ENCODE results near the gene APOC3. TPM values are rescaled to one million over a fixed set of nuclear protein-coding genes. Genes with fewer than 3 reads are reported as not detected.

The APOC3 gene
- total RNA-seq, 1 experiment from 2014 or later: 3.5 TPM

DNA sequence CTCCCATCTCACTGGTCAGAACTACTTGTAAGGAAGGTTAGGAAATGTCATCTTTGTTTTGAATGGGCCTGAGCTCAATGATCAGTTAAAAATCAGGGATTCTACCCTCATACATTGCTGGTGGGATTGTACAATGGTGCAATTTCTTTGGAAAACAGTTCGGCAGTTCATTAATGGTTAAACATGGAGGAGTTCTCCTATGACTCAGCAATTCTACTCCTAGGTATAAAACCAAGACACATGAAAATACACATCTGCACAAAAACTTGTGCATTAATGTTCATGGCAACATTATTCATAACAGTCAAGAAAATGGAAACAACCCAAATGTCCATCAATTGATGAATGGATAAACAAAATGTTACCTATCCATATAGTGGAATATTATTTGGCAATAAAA is 33.2 kb upstream of the APOC3 start:
- Histone ChIP-seq H3K27ac (ENCODE audit: low read depth, low read length) (no peak overlapping the region), H2AFZ (ENCODE audit: low read depth, low read length, poor library complexity, severe bottlenecking) (no peak overlapping the region), H3K9ac (ENCODE audit: low read length) (no peak overlapping the region), H3K4me2 (ENCODE audit: low read length) (no peak overlapping the region), H3K27me3 (ENCODE audit: insufficient read depth, low read length) (no peaks in the 10 kb centered on the region), H3K4me3 (replicated peaks in 1 of 2; ENCODE audit: low read depth in 1 of 2, low read length in 2 of 2) (no peak overlapping the region), H4K20me1 (ENCODE audit: insufficient read depth) (no peaks in the 10 kb centered on the region), H3K36me3 (ENCODE audit: control insufficient read depth in 1 of 2, insufficient read depth in 2 of 2, low read length in 2 of 2) (no peaks in the 10 kb centered on the region), H3K9me3 (ENCODE audit: control insufficient read depth in 1 of 2, insufficient read depth in 1 of 2, low read depth in 1 of 2, low read length in 2 of 2) (no peaks in the 10 kb centered on the region), H3K9me2 (ENCODE audit: insufficient read depth) (no peaks in the 10 kb centered on the region), H3K4me1 (ENCODE audit: control insufficient read depth in 1 of 2, insufficient read depth in 2 of 2, low read length in 2 of 2) (peaks cover 0 to 19% of the 10 kb centered on the region in 2 experiments; a peak in 2 of 4 replicates), H3K79me2 (ENCODE audit: insufficient read depth, low read length) (no peaks in the 10 kb centered on the region)
- DNase-seq (ENCODE audit: low read depth, low spot score): no peak
- intact Hi-C loops (cut with micrococcal nuclease): no loop called here
- RAD21 ChIA-PET (ENCODE audit: low non-redundant PET in 1 of 2, low total read pairs in 2 of 2, uncharacterized antibody in 2 of 2, unreplicated experiment in 2 of 2): no interaction called here
- no TSS peak for BruUV-seq (replicated peaks)
- ATAC-seq: no peak
- TF ChIP-seq YY1 (IDR thresholded peaks at IDR 0.05; ENCODE audit: extremely low read depth, insufficient replicate concordance, low read depth, low read length): no peak
- TF ChIP-seq EGR1 (IDR thresholded peaks at IDR 0.05; ENCODE audit: low read depth): no peak
- TF ChIP-seq, protein P1, sequence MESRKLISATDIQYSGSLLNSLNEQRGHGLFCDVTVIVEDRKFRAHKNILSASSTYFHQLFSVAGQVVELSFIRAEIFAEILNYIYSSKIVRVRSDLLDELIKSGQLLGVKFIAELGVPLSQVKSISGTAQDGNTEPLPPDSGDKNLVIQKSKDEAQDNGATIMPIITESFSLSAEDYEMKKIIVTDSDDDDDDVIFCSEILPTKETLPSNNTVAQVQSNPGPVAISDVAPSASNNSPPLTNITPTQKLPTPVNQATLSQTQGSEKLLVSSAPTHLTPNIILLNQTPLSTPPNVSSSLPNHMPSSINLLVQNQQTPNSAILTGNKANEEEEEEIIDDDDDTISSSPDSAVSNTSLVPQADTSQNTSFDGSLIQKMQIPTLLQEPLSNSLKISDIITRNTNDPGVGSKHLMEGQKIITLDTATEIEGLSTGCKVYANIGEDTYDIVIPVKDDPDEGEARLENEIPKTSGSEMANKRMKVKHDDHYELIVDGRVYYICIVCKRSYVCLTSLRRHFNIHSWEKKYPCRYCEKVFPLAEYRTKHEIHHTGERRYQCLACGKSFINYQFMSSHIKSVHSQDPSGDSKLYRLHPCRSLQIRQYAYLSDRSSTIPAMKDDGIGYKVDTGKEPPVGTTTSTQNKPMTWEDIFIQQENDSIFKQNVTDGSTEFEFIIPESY (IDR thresholded peaks at IDR 0.05; ENCODE audit: extremely low read depth, insufficient replicate concordance, low read length): no peak
- TF ChIP-seq SRF (IDR thresholded peaks at IDR 0.05; ENCODE audit: low read depth): no peak
- TF ChIP-seq, protein P2, sequence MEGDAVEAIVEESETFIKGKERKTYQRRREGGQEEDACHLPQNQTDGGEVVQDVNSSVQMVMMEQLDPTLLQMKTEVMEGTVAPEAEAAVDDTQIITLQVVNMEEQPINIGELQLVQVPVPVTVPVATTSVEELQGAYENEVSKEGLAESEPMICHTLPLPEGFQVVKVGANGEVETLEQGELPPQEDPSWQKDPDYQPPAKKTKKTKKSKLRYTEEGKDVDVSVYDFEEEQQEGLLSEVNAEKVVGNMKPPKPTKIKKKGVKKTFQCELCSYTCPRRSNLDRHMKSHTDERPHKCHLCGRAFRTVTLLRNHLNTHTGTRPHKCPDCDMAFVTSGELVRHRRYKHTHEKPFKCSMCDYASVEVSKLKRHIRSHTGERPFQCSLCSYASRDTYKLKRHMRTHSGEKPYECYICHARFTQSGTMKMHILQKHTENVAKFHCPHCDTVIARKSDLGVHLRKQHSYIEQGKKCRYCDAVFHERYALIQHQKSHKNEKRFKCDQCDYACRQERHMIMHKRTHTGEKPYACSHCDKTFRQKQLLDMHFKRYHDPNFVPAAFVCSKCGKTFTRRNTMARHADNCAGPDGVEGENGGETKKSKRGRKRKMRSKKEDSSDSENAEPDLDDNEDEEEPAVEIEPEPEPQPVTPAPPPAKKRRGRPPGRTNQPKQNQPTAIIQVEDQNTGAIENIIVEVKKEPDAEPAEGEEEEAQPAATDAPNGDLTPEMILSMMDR (IDR thresholded peaks at IDR 0.05 in 2 of 3, conservative IDR thresholded peaks at IDR 0.05 in 1 of 3; ENCODE audit: borderline replicate concordance in 1 of 3, insufficient read depth in 1 of 3, low read depth in 2 of 3, low read length in 2 of 3): no peak
- TF ChIP-seq POLR2A (IDR thresholded peaks at IDR 0.05; ENCODE audit: borderline replicate concordance, extremely low read depth, insufficient read depth, insufficient read length): no peak
- TF ChIP-seq ELF1 (IDR thresholded peaks at IDR 0.05; ENCODE audit: borderline replicate concordance, low read depth): no peak
- TF ChIP-seq ZFX (IDR thresholded peaks at IDR 0.05): no peak
- no peak for TF ChIP-seq RAD21 (IDR thresholded peaks at IDR 0.05; ENCODE audit: low read depth)
- TF ChIP-seq, protein P3, sequence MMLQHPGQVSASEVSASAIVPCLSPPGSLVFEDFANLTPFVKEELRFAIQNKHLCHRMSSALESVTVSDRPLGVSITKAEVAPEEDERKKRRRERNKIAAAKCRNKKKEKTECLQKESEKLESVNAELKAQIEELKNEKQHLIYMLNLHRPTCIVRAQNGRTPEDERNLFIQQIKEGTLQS (IDR thresholded peaks at IDR 0.05): no peak
- TF ChIP-seq CBX3 (IDR thresholded peaks at IDR 0.05; ENCODE audit: low read depth): no peak
- TF ChIP-seq FOSL1 (IDR thresholded peaks at IDR 0.05; ENCODE audit: low read depth): no peak
- no peak for TF ChIP-seq CEBPB (IDR thresholded peaks at IDR 0.05; ENCODE audit: low read depth)
- TF ChIP-seq, protein P4, sequence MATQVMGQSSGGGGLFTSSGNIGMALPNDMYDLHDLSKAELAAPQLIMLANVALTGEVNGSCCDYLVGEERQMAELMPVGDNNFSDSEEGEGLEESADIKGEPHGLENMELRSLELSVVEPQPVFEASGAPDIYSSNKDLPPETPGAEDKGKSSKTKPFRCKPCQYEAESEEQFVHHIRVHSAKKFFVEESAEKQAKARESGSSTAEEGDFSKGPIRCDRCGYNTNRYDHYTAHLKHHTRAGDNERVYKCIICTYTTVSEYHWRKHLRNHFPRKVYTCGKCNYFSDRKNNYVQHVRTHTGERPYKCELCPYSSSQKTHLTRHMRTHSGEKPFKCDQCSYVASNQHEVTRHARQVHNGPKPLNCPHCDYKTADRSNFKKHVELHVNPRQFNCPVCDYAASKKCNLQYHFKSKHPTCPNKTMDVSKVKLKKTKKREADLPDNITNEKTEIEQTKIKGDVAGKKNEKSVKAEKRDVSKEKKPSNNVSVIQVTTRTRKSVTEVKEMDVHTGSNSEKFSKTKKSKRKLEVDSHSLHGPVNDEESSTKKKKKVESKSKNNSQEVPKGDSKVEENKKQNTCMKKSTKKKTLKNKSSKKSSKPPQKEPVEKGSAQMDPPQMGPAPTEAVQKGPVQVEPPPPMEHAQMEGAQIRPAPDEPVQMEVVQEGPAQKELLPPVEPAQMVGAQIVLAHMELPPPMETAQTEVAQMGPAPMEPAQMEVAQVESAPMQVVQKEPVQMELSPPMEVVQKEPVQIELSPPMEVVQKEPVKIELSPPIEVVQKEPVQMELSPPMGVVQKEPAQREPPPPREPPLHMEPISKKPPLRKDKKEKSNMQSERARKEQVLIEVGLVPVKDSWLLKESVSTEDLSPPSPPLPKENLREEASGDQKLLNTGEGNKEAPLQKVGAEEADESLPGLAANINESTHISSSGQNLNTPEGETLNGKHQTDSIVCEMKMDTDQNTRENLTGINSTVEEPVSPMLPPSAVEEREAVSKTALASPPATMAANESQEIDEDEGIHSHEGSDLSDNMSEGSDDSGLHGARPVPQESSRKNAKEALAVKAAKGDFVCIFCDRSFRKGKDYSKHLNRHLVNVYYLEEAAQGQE (IDR thresholded peaks at IDR 0.05; ENCODE audit: low read depth): no peak
- no peak for TF ChIP-seq SP1 (IDR thresholded peaks at IDR 0.05; ENCODE audit: low read depth)
- TF ChIP-seq ZNF274 (IDR thresholded peaks at IDR 0.05; ENCODE audit: low read depth, low read length): no peak
- no peak for TF ChIP-seq TCF7L2 (IDR thresholded peaks at IDR 0.05; ENCODE audit: borderline replicate concordance, extremely low read depth, insufficient read depth, insufficient read length)
- TF ChIP-seq EZH2phosphoT487 (IDR thresholded peaks at IDR 0.05; ENCODE audit: borderline replicate concordance): no peak
- CTCF ChIA-PET: interaction anchor here (1.6 kb wide), 1 partner anchor 8 kb away, joined by 4 read pairs; the partner anchor contains the start of gene ZPR1
- POLR2A ChIA-PET: no interaction called here

Data from HCT116 (cell line).